Thoracic aorta (tissue), 2 donors: ENCODE results near the gene NLRP5. TPM values are rescaled to one million over a fixed set of nuclear protein-coding genes. Genes with fewer than 3 reads are reported as not detected.

Experiments used
- ATAC-seq: fragments of 150-250 bp; one replicate; pipeline ENCODE4 v1.8.0; 2017; ENCODE audit warnings: low read depth; ENCODE audit not compliant: insufficient number of reproducible peaks, low FRiP score
- DNase-seq: peaks from one replicate; pipeline ENCODE4 v3.0.0-alpha.2; 2020; ENCODE audit warnings: low spot score
- H3K27ac ChIP-seq, 2 donors: fragments of 200-600 bp; sonication (generic); 1 replicate in 1 of 2; 2 replicates in 1 of 2; pipeline ENCODE4 v1.5.1; 2016; ENCODE audit warnings: mild to moderate bottlenecking in 2 of 2, moderate library complexity in 2 of 2
- H3K27me3 ChIP-seq: fragments of 200-600 bp; sonication (generic); replicated peaks from 2 replicates; pipeline ENCODE4 v1.6.0; 2016; ENCODE audit warnings: mild to moderate bottlenecking; ENCODE audit not compliant: insufficient read depth
- H3K36me3 ChIP-seq: fragments of 200-600 bp; sonication (generic); one replicate; pipeline ENCODE4 v1.5.1; 2016
- H3K4me1 ChIP-seq, 2 donors: fragments of 200-600 bp; sonication (generic); 1 replicate in 1 of 2; 2 replicates in 1 of 2; pipeline versions ENCODE4 v1.5.1 to v1.6.0; 2016; ENCODE audit warnings: low read depth in 2 of 2, mild to moderate bottlenecking in 1 of 2; ENCODE audit not compliant: control insufficient read depth in 1 of 2
- H3K4me3 ChIP-seq: fragments of 200-600 bp; sonication (generic); 2 replicates; pipeline ENCODE4 v1.5.1; 2016; ENCODE audit warnings: mild to moderate bottlenecking
- H3K9me3 ChIP-seq: fragments of 200-600 bp; sonication (generic); 2 replicates; pipeline ENCODE4 v1.5.1; 2016
- CTCF ChIP-seq: fragments of 200-600 bp; sonication (generic); IDR thresholded peaks from one replicate; pipeline ENCODE4 v1.5.1; 2019; ENCODE audit warnings: antibody characterized with exemption
- total RNA-seq, 2 donors: library from RNA; depleted of rRNA; stranded (reverse); fragments of >200 nt; gene quantifications; one replicate each; pipeline versions ENCODE4 v1.1.0 to v1.2.3, GENCODE V29; 2016

Gene NLRP5
- total RNA-seq, 2 donors from 2014 or later: not detected

DNA sequence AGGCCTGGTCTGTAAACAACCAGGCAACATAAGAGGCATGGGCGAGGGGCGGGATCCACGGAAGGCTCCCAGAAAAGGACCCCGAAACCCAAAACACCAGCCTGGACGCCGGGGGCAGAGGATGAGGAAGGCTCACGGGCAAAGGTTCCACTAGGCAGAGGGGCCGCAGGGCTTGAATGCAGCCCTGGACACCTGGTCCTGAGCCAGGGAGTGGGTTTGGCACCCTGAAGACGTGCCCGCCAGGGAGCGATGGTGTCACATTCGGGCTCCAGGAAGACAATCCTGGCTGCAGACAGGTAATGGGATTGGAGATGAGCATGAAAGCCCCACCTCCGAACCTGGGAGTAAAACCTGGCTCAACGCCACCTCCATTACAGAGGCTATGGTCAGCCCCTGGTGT, 102.8 kb downstream of the NLRP5 start:
- DNase-seq (no peak), ATAC-seq (no peak)
- Histone ChIP-seq H3K36me3 (peaks cover 8% of the 10 kb centered on the region), H3K4me3 (no peak overlapping the region), H3K27ac (no peak overlapping the region), H3K4me1 (no peaks in the 10 kb centered on the region), H3K9me3 (no peaks in the 10 kb centered on the region), H3K27me3 (no peaks in the 10 kb centered on the region)
- TF ChIP-seq CTCF: no peak

- Histone ChIP-seq H3K36me3 (peaks cover 8% of the 10 kb centered on the region), H3K27me3 (no peaks in the 10 kb centered on the region), H3K4me1 (no peaks in the 10 kb centered on the region), H3K4me3 (no peak overlapping the region), H3K27ac (no peak overlapping the region), H3K9me3 (no peaks in the 10 kb centered on the region)
- ATAC-seq (no peak), DNase-seq (no peak)
- TF ChIP-seq CTCF: no peak
These were observed 104.5 kb downstream of the NLRP5 start for GRCh38 chr19:56091066-56091490.

DNA sequence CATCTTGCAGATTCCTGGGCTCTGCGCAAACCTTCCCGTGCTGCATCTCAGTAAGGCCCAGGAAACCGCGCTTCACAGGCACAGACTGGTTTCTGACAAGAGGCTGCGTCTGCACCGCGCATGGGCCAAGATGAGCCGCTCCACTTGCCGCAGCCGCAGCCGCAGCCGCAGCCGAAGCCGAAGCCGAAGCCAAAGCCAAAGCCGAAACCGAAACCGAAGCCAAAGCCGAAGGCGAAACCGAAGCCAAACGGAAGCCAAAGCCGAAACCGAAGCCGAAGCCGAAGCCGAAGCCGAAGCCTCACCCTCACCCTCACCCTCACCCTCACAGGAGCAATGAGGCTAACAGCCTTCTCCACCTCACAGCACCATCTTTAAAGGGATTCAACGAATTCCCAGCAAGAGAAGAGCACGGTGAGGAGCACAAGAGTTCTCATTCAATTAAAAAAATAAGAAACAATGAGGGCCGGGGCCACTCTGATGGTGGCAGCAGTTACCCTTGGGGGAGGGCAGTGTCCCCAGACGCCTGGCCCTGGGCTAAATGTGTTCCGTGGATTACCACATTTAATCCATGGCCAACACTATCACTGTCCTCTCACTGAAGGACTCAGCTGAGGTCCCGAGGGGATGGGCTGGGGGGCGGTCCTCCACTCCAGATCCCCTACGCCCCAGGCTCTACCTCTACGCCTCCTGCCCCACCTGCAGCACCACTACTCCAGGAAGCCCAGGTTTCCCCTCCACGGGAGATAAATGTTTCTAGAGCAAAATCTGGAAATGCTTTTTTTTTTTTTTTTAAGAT, 105.4 kb downstream of the NLRP5 start:
- ATAC-seq: no peak
- Histone ChIP-seq H3K27ac (no peak overlapping the region), H3K27me3 (no peaks in the 10 kb centered on the region), H3K4me1 (no peaks in the 10 kb centered on the region), H3K9me3 (no peaks in the 10 kb centered on the region), H3K4me3 (no peak overlapping the region), H3K36me3 (peaks cover 8% of the 10 kb centered on the region)
- no peak for DNase-seq
- TF ChIP-seq CTCF: no peak

DNA sequence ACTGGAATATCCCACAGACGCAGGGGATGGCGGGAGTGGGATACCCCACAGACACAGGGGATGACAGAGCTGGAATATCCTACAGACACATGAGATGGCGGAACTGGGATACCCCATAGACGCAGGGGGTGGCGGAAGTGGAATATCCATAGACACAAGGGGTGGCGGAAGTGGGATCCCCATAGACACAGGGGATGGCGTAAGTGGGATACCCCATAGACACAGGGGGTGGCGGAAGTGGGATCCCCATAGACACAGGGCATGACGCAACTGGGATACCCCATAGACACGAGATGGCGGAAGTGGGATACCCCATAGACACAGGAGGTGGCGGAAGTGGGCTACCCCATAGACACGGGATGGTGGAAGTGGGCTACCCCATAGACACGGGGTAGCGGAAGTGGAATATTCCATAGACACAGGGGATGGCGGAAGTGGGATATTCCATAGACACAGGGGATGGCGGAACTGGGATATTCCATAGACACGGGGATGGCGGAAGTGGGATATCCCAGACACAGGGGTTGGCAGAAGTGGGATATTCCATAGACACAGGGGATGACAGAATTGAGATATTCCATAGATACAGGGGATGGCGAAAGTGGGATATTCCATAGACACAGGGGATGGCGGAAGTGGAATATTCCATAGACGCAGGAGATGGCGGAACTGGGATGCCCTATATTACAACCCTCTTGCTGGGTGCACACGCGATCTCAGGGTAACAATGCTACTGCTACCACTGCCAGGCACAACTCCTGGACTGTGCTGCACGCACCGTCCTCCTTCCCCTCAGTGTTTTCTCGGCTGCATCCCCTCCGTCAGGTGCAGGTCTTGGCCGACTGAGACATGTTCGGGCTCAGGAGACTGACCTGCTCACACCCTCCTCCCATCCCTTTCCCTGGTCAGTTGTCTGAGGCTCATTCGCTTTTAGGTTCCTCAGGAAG, 106.4 kb downstream of the NLRP5 start:
- DNase-seq (no peak), ATAC-seq (no peak)
- Histone ChIP-seq H3K27ac (no peak overlapping the region), H3K9me3 (no peaks in the 10 kb centered on the region), H3K4me3 (no peak overlapping the region), H3K27me3 (no peaks in the 10 kb centered on the region), H3K36me3 (peaks cover 8% of the 10 kb centered on the region), H3K4me1 (no peaks in the 10 kb centered on the region)
- no peak for TF ChIP-seq CTCF

DNA sequence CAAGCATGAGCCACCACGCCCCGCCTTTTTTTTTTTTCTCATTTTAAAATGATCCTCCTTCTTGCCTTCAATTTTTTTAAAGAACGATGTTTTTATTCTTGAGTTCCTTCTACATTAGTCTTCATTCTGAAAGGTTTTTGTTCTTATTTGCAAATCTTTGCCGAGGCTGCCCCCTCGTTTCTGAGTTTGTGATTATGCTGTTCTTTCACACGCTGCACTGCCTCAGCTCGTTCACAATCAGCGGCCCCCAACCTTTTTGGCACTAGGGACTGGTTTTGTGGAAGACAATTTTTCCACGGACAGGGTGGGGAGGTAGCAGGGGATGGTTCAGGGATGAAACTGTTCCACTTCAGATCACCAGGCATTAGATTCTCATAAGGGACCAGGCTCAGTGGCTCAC, 107.9 kb downstream of the NLRP5 start:
- Histone ChIP-seq H3K4me3 (no peak overlapping the region), H3K36me3 (peaks cover 9% of the 10 kb centered on the region), H3K27ac (no peak overlapping the region), H3K27me3 (no peaks in the 10 kb centered on the region), H3K4me1 (no peaks in the 10 kb centered on the region), H3K9me3 (no peaks in the 10 kb centered on the region)
- no peak for ATAC-seq
- no peak for DNase-seq
- TF ChIP-seq CTCF: no peak
